ENCODE results near the gene PTPN1.

DNA sequence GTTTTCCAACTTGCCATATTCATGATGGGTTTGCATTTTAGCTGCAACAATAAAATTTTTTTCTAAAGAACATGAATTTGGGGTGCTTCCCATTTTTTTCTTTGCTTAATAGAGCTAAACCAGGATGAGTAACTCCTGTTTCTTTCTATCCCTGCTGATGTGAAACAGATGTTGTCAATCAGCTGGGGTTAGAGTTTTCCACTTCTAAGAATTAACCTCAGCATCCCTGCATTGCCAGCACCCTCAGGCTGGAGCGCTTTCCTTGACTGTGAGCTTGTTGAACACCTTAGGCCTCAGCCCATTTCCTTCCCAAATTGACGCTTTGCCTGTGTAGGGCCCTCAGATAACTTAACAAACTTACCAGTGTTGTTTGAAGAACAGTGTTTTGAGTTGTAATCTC lies 74.5 kb downstream of the PTPN1 start:
- TF ChIP-seq EP300 (IDR thresholded peaks at IDR 0.05) (no peak), POLR2A (IDR thresholded peaks at IDR 0.05) (no peak)

Data from stomach (tissue), 4 donors.